Neural cell (in vitro differentiated cells): Measurements from ENCODE around the gene OGDH. TPM values are rescaled to one million over a fixed set of nuclear protein-coding genes. Genes with fewer than 3 reads are reported as not detected.

Source experiments
- H2AFZ ChIP-seq: fragments of 200-600, 300-800 bp; sonication (generic), shearing (Covaris generic); 2 replicates; pipeline ENCODE4 v1.6.0; 2014; ENCODE audit warnings: low read depth, mild to moderate bottlenecking, antibody characterized with exemption, low read length, moderate library complexity
- H3F3A ChIP-seq: fragments of 200-600 bp; shearing (Covaris generic); 2 replicates; pipeline ENCODE4 v1.6.1; 2016; ENCODE audit warnings: mild to moderate bottlenecking, moderate library complexity, mixed read lengths, antibody characterized with exemption, low read length; ENCODE audit not compliant: insufficient read depth, poor library complexity, severe bottlenecking
- H3K27ac ChIP-seq: fragments of 200-600, 300-800 bp; sonication (generic), shearing (Covaris generic); 2 replicates; pipeline ENCODE4 v1.5.1; 2014; ENCODE audit warnings: mild to moderate bottlenecking, low read length, moderate library complexity
- H3K27me3 ChIP-seq: fragments of 300-800, 200-600 bp; sonication (generic), shearing (Covaris generic); 2 replicates; pipeline ENCODE4 v1.6.0; 2014; ENCODE audit warnings: mild to moderate bottlenecking, low read depth, low read length, moderate library complexity; ENCODE audit not compliant: insufficient read depth
- H3K36me3 ChIP-seq: fragments of 300-800, 200-600 bp; sonication (generic), shearing (Covaris generic); 2 replicates; pipeline ENCODE4 v1.5.1; 2014; ENCODE audit warnings: mild to moderate bottlenecking, antibody characterized with exemption, low read length, moderate library complexity; ENCODE audit not compliant: insufficient read depth
- H3K4me2 ChIP-seq: fragments of 300-800, 200-600 bp; sonication (generic), shearing (Covaris generic); 2 replicates; pipeline ENCODE4 v1.6.0; 2014; ENCODE audit warnings: mild to moderate bottlenecking, low read length
- H3K4me3 ChIP-seq: fragments of 300-800, 200-600 bp; sonication (generic), shearing (Covaris generic); 2 replicates; pipeline ENCODE4 v1.5.1; 2014; ENCODE audit warnings: mild to moderate bottlenecking, low read length, moderate library complexity
- H3K79me2 ChIP-seq: fragments of 200-600 bp; shearing (Covaris generic); replicated peaks from 2 replicates; pipeline ENCODE4 v1.6.0; 2014; ENCODE audit warnings: mild to moderate bottlenecking, low read length, moderate library complexity; ENCODE audit not compliant: insufficient read depth
- H3K9ac ChIP-seq: fragments of 300-800, 200-600 bp; sonication (generic), shearing (Covaris generic); 2 replicates; pipeline ENCODE4 v1.6.1; 2016; ENCODE audit warnings: mild to moderate bottlenecking, low read length, mixed read lengths
- H3K9me2 ChIP-seq: fragments of 200-600 bp; shearing (Covaris generic); 2 replicates; pipeline ENCODE4 v1.6.1; 2016; ENCODE audit warnings: mild to moderate bottlenecking, low read length, mixed read lengths; ENCODE audit not compliant: insufficient read depth
- H3K9me3 ChIP-seq: fragments of 200-600, 300-800 bp; sonication (generic), shearing (Covaris generic); 2 replicates; pipeline ENCODE4 v1.6.1; 2016; ENCODE audit warnings: mild to moderate bottlenecking, mixed run types, low read length, moderate library complexity, mixed read lengths
- H4K20me1 ChIP-seq: fragments of 200-600 bp; shearing (Covaris generic); 2 replicates; pipeline ENCODE4 v1.6.1; 2016; ENCODE audit warnings: mild to moderate bottlenecking, mixed run types; ENCODE audit not compliant: insufficient read depth
- EP300 ChIP-seq: fragments of 450-650 bp; conservative IDR thresholded peaks from 2 replicates; pipeline ENCODE4 v1.6.1; 2014; ENCODE audit warnings: antibody characterized with exemption, mild to moderate bottlenecking, moderate library complexity; ENCODE audit not compliant: poor library complexity, severe bottlenecking
- EZH2 ChIP-seq: fragments of 200-600, 300-800 bp; shearing (Covaris generic), sonication (generic); IDR thresholded peaks from 2 replicates; pipeline ENCODE4 v1.6.1; 2014; ENCODE audit warnings: antibody characterized with exemption, low read length, borderline replicate concordance, mild to moderate bottlenecking; ENCODE audit not compliant: insufficient read depth, poor library complexity, severe bottlenecking
- MXI1 ChIP-seq: fragments of 450-650 bp; conservative IDR thresholded peaks from 2 replicates; pipeline ENCODE4 v1.6.1; 2014; ENCODE audit warnings: antibody characterized with exemption, mild to moderate bottlenecking; ENCODE audit not compliant: poor library complexity, severe bottlenecking
- POLR2AphosphoS5 ChIP-seq: IDR thresholded peaks from 2 replicates; pipeline ENCODE4 v1.6.1; 2012
- RAD21 ChIP-seq: fragments of 450-650 bp; conservative IDR thresholded peaks from 2 replicates; pipeline ENCODE4 v1.6.1; 2014; ENCODE audit warnings: antibody characterized with exemption, mild to moderate bottlenecking, moderate library complexity
- REST ChIP-seq: IDR thresholded peaks from 2 replicates; pipeline ENCODE4 v1.6.1; 2012; ENCODE audit warnings: borderline replicate concordance
- SMC3 ChIP-seq: fragments of 450-650 bp; conservative IDR thresholded peaks from 2 replicates; pipeline ENCODE4 v1.6.1; 2014; ENCODE audit warnings: antibody characterized with exemption, mild to moderate bottlenecking, moderate library complexity; ENCODE audit not compliant: poor library complexity
- TAF1 ChIP-seq: IDR thresholded peaks from 2 replicates; pipeline ENCODE4 v1.6.1; 2012; ENCODE audit warnings: low read depth
- polyA plus RNA-seq: library from polyadenylated mRNA; depleted of rRNA; stranded (reverse); fragments of >200 nt; gene quantifications from 2 replicates; pipeline ENCODE4 v1.2.3, GENCODE V29; 2014
- TF ChIP-seq, protein P1 (sequence below): fragments of 450-650 bp; IDR thresholded peaks from 2 replicates; pipeline ENCODE4 v1.5.1; 2014; ENCODE audit warnings: antibody characterized with exemption, mild to moderate bottlenecking, moderate library complexity; ENCODE audit not compliant: poor library complexity, severe bottlenecking

The OGDH gene
- polyA plus RNA-seq, 1 donor from 2014 or later = 16.9 TPM

DNA sequence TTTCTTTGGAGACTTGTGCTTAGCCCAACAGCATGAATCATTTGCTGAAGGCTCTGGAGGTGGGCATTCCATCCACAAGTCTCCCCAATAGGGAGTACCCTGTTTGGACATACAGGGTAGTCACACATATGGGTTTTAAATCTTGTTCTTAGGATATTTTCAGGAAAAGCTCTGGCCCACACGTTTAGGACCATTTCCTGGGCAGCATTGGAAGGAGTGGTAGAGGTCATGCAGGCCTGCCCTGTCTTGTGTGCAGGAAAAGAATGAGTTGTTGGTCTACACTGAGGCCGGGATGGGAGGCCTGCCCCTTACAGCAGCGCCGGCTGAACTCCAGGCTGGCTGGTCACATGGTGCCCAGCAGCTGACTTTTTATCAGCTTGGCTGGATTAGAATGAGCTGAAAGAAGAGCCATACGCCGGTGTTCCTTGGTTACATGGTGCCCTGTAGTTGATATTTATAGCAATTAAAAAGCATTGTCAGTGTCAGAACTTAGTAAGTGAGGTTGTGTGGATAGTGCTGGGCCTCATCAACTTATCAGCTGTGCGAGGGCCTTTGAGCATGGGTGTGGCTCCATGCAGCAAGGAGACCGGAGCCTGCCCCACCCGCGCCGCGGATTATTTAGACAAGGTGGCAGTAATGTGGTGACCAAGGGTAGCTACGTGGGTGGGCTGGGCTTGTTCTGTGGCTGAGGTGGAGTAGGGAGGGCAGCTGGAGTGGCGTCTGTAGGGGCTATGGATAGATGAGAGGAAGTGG lies 28.6 kb downstream of the OGDH start:
- Histone ChIP-seq H3K36me3 (no peaks in the 10 kb centered on the region), H3F3A (peaks cover 1% of the 10 kb centered on the region), H3K27ac (no peak overlapping the region), H3K9ac (no peak overlapping the region), H4K20me1 (no peaks in the 10 kb centered on the region), H3K4me2 (no peak overlapping the region), H3K79me2 (no peaks in the 10 kb centered on the region), H3K27me3 (no peaks in the 10 kb centered on the region), H3K9me2 (no peaks in the 10 kb centered on the region), H2AFZ (no peak overlapping the region), H3K9me3 (no peaks in the 10 kb centered on the region), H3K4me3 (no peak overlapping the region)
- TF ChIP-seq EZH2 (no peak), MXI1 (no peak), EP300 (no peak), POLR2AphosphoS5 (no peak), RAD21 (no peak), TAF1 (no peak), SMC3 (no peak), REST (no peak)
- TF ChIP-seq, protein P1, sequence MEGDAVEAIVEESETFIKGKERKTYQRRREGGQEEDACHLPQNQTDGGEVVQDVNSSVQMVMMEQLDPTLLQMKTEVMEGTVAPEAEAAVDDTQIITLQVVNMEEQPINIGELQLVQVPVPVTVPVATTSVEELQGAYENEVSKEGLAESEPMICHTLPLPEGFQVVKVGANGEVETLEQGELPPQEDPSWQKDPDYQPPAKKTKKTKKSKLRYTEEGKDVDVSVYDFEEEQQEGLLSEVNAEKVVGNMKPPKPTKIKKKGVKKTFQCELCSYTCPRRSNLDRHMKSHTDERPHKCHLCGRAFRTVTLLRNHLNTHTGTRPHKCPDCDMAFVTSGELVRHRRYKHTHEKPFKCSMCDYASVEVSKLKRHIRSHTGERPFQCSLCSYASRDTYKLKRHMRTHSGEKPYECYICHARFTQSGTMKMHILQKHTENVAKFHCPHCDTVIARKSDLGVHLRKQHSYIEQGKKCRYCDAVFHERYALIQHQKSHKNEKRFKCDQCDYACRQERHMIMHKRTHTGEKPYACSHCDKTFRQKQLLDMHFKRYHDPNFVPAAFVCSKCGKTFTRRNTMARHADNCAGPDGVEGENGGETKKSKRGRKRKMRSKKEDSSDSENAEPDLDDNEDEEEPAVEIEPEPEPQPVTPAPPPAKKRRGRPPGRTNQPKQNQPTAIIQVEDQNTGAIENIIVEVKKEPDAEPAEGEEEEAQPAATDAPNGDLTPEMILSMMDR = no peak

DNA sequence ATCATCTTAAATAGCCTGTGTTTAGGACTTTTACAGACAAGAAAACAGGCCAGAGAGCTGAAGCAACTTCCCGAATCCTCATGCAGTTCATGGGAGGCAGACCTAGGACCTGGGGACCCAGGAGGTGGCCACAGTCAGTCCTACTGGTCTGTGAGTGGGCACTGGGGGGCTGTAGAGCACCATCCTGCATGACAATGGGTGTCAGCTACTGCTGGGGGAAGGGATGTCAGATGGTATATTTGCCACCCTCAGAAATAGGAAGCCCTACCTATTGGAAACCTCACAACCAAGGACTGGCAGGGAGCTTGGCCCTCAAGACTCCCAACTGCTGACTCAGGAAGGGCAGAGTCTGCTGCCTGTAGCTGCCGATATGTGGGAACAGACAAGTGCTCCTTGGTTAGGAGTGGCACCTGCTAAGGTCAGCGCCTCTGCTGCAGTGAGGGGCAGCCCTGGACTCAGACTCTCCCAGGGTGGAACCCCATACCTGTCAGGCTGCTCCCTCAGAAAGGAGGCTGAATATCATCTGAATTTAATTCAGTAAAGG lies 29.7 kb downstream of the OGDH start:
- Histone ChIP-seq H3K9me3 (no peaks in the 10 kb centered on the region), H3K4me2 (no peak overlapping the region), H3K27me3 (no peaks in the 10 kb centered on the region), H4K20me1 (no peaks in the 10 kb centered on the region), H3K4me3 (no peak overlapping the region), H3K9ac (no peak overlapping the region), H3K9me2 (no peaks in the 10 kb centered on the region), H3F3A (peaks cover 7% of the 10 kb centered on the region), H3K27ac (no peak overlapping the region), H3K36me3 (no peaks in the 10 kb centered on the region), H2AFZ (no peak overlapping the region), H3K79me2 (no peaks in the 10 kb centered on the region)
- TF ChIP-seq RAD21 (no peak), POLR2AphosphoS5 (no peak), EZH2 (no peak), MXI1 (no peak), SMC3 (no peak), EP300 (no peak)
- TF ChIP-seq, protein P1 = no peak
